ENCODE results near the gene ADGRV1.

The ADGRV1 gene

DNA sequence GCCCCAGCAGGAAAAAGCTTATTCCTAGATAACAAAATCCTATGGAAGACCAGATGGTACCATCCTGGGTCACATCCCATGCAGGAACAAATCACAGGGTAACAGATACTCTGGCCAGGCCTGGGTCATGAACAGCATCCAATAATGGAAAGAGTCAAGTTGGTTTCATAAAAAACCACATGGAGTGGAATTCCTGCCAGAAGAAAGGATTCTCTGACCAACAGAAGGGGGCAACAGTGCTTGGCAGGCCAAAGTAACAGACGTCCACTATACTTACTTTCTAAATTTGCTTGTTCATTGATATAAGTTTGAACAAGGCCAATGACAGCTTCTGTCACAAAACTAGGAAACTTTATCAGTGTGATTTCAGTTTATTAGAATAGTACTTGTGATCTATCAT lies 551.0 kb downstream of the ADGRV1 start:
- no peak for DNase-seq (ENCODE audit: low read depth)

DNA sequence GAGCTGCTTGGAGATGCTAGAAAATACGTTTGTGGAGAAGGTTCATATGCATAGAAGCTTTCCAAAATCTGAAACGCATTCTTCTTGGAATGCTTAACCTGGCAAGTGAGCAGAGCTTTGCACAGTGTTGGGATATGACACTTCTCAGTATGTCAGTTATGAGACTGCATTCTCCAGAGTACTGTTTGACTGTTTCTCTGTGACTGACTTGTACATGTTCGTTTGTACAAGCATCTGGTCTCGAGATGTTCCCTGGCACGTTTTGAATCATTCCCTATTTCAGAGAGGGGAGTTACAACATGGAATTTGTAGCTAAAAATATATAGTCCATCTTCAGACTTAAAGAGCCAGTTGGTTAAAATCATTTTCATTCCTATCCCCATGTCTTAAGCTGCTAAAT lies 552.1 kb downstream of the ADGRV1 start:
- DNase-seq (ENCODE audit: low read depth): no peak

DNA sequence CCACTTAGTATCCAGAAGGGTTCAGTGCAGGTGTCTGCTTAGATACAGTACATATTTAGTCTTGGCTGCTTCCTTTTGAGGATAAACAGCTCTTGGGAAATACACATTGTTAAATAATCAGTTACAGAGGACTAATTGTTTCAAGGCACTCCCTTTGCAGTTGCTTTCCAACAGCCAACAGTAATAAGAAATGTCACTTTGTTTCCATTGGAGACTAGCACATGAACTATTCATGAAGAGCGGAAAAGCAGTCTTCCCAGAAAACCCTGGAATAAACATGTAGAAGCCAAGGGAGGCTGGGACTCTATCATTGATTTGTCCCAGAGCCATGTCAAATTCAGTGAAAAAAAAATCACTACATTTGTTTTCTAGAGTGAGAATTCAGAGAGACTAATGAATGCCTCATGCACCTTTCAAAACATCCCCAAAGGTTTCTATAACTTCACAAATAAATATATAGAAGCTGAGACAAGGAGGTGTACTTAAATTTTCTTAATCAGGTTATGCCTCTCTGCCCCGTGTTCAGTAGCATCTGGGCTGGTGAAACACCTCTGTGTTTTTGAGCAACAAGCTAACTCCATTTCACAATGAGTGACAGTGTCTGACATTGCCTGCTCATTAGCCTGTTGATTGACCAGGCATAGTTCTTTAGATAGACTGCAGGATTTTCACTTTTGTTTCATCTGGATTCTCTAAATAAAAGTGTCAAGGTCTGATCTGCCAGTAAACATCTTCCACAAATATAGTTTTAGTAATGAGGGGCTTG lies 553.1 kb downstream of the ADGRV1 start:
- DNase-seq (ENCODE audit: low read depth): no peak

DNA sequence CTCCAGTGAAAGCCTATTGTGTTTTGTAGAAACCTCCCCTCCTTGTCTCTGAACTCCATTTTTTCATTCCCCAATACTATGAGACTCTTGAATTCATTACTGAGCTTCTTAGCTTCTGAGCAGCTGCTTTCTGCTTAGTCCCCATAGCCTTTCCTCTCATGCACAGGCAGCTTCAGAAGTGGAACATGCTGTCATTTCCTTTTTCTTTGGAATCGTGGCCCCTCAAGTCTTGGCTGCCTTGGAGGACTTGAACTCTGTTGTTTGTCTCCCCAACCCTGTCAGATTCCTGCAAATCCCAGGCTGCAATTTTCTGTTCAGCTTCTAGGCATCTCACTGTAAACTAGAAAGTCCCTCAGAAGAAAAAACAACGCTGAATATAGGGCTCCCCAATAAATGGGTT lies 556.1 kb downstream of the ADGRV1 start:
- no peak for DNase-seq (ENCODE audit: low read depth)

DNA sequence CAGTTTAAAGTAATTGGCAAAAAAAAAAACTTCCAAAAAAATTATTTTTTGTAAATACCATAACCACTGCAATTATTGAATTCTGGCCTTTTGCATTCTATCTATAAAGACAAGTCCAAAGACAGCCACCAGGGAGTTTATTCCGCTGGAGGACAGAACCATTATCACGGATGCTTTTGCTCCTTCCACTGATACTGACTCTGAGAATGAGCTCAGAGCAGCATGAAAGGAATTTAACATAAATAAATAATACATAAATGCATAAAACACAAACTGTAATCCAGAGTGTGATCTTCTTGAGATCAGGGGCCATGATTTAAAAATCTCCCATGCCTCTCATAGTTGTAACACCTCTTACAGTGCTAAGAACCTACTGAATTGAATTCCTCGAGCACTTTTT lies 559.8 kb downstream of the ADGRV1 start:
- no peak for DNase-seq (ENCODE audit: low read depth)

DNA sequence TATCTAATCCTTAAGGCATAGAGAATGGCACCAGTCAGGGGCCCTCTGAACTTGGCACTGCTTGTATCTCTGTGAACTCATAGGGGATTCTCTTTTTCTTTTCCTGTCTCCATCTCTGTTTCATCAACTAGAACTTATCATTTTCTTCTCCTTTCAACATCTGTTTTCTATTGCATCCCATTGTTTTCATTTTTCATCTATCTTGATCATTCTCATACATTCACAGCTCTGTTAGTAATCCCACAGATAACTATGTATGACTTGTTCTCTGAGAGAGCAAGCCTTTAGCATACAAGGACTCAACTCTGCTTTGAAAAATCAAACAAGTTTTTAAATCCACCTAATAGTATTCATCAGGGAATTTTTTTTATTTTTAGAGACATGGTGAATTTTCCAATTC lies 560.2 kb downstream of the ADGRV1 start:
- DNase-seq (ENCODE audit: low read depth): no peak

DNA sequence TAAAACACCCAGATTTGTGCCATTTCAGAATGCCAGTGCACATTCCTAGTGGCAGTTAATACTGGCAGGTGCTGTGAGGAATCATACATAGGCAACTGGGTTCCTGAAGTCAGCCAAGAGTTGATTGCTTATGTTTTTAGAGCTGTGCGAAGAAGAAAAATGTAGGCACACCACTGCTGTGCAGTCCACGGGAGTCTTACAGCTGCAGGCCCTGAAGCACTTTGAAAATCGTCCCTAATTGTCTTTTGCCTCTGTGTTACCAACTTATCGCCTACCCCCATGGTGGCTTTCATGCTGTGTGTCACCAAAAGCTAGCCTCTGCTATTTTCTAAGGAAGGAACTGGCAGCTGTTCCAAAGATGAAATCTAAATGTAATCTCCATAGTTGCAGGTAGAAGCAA lies 560.6 kb downstream of the ADGRV1 start:
- no peak for DNase-seq (ENCODE audit: low read depth)

DNA sequence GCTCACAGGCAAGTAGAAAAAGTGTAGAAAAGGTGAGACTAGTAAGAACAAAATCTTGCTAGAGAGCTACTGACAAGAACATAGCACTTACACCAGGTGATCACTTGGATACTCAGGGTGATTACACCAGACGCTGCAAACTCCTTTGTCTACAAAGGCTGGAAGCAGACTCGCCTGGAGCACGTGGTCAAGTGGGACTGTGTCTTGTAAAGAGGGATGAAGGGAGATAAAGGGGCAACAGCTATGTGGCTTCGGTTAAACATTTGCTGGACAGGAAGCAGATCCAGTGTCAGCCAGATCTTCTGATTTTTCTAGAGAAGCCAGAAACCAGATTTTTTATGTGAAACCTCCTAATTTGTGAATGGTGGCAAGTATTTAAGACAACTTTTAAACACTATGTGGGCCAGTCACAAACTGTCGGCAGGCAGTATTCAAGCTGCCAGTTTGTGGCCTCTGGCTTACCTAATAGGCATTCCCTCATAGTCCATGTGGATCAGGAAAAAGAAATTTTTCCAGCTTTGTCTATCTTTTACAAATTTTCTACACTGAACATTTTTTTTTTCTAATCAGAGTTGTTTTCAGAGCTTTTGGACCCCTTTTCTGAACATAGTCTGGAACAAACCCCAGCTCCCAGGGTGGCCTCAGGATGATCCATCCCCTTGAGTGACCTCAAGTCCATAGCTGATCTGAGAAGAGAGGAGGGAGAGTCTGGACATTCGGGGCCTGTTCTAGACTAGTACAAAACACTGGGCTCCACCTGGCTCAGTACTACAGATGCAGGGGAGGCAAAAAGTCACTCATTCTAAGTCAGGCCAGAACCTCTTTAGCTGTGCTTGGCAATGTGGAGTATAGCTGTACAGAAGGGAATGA lies 561.6 kb downstream of the ADGRV1 start:
- DNase-seq (ENCODE audit: low read depth): no peak

DNA sequence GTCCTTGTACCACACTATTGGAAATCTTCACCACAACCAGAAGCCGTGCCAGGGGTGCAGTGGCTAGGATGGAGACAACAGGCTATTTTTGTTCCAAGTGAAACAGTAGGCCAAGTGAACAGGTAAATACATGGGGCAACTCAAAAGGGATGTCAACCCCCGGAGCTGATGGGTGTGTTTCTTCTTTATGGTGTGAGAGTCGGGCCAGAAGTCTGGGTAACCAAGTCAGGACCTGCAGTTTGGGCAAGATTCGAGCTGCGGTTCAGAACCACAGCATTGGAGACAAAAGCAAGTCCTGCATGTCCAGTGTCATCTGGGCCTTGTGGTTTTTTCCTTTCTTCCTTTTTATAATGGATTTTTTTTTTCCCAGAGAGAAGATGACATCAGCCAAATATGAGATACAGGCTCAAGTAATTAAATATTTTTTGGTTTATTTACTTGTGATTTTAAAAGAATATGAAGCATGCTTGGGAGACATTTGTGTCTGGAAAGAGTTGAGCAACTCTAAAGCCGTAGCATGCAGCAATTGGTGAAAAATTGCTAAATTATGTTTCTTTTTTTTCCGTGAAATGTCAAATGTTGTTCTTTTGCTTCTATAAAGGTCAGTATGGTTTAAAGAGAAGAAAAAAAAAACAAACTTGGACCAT lies 562.9 kb downstream of the ADGRV1 start:
- DNase-seq (ENCODE audit: low read depth): no peak

DNA sequence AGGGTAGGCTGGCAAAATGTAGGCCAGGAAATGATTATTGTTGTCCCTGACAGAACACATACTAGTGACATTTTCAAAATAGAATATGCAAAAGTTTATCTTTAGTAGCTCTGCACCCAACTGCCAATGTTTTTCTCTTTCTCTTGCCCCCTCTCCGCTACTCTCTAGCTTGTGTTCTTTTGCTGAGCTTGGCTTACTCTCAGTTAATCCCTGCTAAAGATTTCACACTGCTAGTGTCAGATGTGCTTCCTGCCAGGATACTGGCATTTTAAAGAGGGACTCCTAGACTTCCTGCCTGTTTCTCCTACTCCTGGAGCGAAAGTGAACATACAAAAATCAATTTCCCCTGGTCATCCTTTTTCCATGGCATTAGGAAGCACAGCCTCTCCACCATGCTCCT lies 564.1 kb downstream of the ADGRV1 start:
- DNase-seq (ENCODE audit: low read depth): no peak

DNA sequence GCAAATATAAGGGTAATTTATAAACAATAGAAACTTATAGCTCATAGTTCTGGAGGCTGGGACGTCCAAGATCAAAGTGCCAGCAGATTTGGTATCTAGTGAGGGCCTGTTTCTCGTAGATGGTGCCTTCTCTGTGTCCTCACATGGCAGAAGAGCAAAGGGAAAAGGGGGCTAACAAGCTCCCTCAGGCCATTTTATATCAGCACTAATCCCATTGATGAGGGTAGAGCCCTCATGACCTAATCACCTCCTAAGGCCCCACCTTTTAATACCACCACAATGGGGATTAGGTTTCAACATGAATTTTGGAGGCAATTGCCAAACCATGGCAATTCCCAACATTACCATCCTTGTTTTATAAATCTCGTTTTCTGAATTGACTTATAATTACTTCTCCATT lies 564.7 kb downstream of the ADGRV1 start:
- DNase-seq (ENCODE audit: low read depth): no peak

DNA sequence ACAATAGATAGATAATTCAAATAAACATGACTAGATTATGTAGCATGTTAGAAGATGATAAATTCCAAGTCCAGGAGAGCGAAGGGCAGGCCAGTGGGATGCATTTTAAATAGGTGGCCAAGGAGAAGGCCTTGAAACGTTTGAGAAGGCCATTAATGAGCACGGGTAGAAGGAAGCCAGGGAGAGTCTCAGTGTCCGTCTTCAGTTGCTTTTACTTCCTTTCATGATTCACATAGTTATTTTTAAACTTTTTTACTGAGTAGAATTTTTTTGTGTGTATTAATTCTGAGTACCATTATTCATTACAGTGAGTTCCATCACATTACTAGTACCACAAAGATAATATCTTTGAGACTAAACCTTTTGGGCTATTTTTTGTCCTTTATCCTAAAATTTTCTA lies 565.3 kb downstream of the ADGRV1 start:
- DNase-seq (ENCODE audit: low read depth): no peak

DNA sequence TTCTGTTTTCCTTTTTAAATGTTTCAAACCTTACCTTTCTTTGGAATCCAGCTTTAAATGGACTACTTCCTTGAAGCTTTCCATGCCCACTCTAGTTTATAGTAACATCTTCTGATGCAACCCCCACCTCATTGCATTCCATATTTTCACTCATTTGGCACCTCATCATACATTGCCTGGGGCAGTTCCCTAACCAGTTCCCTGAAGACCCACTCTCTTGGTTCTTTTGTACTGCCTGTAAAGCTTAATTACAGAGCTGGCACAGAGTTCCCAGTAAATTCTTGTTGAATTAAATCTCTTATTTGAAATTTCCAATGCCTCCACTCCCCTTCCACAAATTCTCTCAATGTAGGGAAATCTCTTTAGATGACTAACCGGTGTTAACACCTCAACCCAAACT lies 567.3 kb downstream of the ADGRV1 start:
- DNase-seq (ENCODE audit: low read depth): no peak

DNA sequence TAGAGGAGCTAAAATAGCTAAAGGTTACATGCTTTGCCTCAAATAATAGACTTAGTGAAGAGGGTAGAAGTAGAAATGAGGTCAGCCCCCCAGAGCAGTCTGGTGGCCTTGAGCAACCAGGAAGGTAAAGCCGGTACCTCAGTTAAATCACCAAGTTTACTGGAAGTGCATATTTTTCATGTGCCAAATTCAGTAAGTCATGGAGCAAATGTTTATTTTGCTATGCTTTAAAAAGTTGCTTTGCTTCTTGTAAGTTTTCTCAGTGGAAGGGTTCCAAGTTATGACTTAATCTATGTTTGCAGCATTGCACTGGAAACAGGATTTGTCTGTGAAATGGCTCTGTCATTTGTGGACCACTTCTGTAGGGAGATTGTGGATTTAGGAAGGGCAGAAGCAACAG lies 567.9 kb downstream of the ADGRV1 start:
- DNase-seq (ENCODE audit: low read depth): no peak

DNA sequence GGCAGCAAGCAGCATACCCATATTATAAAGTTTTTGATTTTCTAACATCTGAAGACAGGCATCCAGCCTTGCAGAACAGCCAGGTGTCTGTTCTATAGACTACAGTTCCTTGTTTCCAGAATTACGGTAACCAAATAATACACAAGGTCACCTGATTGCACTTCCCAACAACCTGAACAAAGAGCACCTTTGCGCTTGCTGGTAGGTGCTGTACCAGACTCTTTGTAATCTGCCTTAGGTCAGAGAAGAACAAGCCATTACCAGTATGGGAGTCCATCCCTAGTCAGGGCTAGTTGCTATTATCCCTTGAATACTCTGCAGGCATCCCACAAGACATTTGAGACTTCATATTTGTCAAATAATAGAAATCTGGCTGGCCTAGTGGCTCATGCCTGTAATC lies 568.3 kb downstream of the ADGRV1 start:
- DNase-seq (ENCODE audit: low read depth): no peak

DNA sequence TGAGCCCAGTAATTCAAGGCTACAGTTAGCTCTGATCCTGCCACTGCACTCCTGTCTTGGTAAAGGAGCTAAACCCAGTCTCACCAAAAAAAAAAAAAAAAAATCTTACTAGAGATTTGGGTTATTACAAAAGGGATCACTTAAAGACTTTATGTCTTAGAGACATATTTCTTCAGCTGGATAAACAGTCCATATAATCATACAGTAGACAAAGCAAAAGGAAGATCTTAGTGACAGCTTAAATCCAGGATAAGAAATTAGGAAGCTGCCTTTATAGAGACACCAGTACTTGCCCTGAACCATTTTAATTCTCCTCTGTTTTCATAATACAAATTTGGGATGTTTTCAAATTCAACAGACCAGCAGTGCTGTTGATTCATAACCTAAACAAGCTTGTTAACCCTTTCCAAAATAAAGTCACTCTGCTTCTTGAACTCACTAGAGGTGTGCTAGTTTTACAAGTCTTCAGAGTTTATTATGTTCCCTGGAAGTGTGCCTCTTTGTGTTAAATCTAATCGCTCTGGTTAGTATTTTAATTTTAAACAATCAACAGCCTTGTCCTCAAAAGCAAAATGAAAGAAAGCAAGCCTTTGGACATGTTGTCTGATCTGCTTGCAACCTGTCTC lies 569.0 kb downstream of the ADGRV1 start:
- no peak for DNase-seq (ENCODE audit: low read depth)

DNA sequence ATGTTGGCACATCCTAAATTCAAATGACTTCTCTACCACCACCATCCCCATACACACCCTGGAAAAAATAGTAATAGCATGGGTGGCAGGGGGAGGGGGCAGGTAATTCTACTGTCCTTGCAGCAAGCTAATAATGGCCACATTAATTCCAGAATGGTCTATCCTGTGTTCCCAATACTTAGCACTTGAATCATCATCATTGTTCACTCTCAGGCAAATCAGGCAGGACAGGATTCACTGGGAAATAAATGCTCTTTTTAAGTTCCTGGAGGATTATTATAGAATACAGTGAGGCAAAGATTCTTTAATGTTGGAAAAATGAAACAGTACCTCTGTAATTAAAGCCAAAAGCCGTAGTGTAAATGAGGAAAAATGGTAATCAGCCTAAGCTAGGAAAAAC lies 570.0 kb downstream of the ADGRV1 start:
- no peak for DNase-seq (ENCODE audit: low read depth)

DNA sequence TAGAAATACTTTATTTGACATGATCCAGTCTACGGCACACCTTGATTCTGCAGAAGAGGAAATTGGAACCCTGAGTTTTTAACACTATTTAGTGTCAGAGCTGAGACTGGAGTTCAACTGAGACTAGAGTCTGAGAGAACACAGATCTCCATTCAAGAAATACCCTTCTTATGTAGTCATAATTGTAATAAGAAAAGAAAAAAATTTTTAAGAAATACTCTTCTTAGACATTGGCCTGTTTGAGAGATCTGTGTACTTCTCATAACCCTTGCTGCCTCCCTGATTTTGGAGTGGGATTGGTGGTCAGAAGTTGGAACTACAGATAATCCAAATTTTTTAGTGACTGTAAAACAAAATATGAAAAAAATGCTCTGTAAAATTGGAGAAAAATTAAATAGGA lies 571.2 kb downstream of the ADGRV1 start:
- no peak for DNase-seq (ENCODE audit: low read depth)

DNA sequence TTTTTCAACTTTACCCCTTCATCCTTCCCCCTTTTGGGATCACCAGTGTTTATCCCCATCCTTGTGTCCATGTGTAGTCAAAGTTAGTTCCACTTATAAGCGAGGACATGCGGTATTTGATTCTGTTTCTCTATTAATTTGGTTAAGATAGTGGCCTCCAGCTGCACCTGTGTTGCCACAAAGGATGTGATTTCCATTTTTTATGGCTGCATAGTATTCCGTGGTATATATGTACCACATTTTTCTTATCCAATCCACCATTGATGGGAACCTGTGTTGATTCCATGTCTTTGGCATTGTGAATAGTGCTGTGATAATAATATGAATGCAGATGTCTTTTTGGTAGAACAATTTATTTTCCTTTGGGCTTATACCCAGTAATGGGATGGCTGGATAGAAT lies 572.2 kb downstream of the ADGRV1 start:
- no peak for DNase-seq (ENCODE audit: low read depth)

DNA sequence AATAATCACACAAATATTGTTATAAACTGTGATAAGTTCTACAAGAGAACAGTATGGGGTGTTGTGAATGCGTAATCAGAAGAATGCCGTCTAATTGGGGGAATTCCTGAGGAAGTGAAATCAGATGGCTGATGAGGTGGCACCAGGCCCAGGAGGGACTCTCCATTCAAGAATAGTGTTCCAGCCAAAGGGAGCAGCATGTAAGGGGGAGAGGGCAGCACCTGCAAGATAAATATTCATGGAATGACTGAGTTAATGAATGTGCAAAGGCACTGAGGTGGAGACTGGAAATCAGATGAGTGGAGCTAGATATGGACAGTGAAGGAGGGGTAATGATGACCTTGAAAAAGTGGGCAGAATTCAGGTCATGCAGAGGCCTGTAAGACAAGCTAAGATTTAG lies 574.0 kb downstream of the ADGRV1 start:
- no peak for DNase-seq (ENCODE audit: low read depth)

DNA sequence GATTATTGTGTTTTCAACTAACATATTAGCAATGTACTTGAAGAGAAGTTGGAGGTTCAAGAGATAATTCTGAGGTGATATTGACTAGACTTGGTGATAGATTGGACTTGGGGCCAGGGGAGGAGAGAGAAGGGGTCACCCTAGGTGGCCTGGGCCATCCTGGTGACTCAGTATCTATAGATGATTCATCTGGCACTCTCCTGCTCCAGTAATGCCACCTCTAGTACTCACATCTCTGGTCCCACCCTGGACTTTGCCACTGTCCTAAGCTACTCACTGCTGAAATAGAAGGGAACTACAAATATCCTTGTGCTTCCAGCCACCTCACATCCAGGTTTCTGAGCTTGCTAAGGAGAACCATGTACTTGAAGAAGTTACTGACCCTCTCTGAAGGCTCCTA lies 574.6 kb downstream of the ADGRV1 start:
- no peak for DNase-seq (ENCODE audit: low read depth)

DNA sequence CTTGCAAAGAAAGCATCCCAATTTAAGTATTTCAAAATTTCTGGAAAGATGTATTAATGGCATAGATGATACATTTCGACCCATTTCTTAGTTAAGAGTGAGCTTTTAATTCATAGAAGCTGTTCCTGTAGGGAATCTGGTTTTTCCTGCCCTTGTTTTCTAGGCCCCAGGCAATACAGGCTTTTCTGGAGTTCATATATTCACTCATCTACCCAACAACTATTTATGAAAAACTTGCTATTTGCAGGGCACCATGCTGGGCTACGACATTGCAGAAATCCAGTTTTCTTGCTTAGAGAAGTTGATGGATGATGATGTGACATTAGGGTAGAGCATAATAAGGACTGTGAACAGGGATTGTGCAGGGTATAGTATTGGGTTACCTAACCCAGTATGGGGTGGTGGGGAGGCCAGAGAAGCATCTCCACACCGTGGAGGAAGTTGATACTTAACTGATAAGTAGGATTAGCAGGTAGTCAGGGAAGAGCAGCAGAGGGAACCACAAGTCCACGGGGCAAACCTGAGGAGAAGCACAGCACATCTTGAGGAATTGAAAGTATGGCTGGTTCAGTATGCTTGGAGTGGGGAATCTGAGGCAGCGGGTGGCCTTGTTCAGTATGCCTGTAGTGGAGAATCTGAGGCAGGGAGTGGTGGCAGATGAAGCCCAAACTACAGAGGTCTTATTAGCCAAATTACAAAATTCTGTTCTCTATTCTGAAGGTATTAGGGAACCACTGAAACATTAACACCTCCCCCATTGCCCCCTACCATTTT lies 577.1 kb downstream of the ADGRV1 start:
- DNase-seq (ENCODE audit: low read depth): no peak

Data from stimulated activated CD8-positive, alpha-beta memory T cell treated with anti-CD3 and anti-CD28 coated beads, Interleukin-4, amount 100 ng/mL, for 24 hours (primary cell).